ENCODE results near the gene DMPK.
"Not testable (repeated sequence)": the region's sequence is repeated elsewhere in the genome, so short reads cannot be mapped to it uniquely, and the experiment has no call there.

DMPK gene

GRCh38 chr19:45769821-45770191, 12.5 kb downstream of the DMPK start:
- DNase-seq (ENCODE audit: low read depth in 4 of 4, low spot score in 1 of 4): no peak

GRCh38 chr19:45768984-45769782, 13.1 kb downstream of the DMPK start, which contains the start of gene SIX5:
Gene SIX5, minus strand, starts transcription at chr19:45769252. Its CDS starts 408 bp downstream, at chr19:45768844.
- peak; percentile 82 to 96 (median 89) for DNase-seq (ENCODE audit: low read depth in 4 of 4, low spot score in 1 of 4)

GRCh38 chr19:45768655-45768983, 13.7 kb downstream of the DMPK start:
- DNase-seq (ENCODE audit: low read depth in 4 of 4, low spot score in 1 of 4): no peak

- no peak for DNase-seq (ENCODE audit: low read depth in 4 of 4, low spot score in 1 of 4)
Observed at GRCh38 chr19:45767881-45768654, 14.2 kb downstream of the DMPK start.

DNA sequence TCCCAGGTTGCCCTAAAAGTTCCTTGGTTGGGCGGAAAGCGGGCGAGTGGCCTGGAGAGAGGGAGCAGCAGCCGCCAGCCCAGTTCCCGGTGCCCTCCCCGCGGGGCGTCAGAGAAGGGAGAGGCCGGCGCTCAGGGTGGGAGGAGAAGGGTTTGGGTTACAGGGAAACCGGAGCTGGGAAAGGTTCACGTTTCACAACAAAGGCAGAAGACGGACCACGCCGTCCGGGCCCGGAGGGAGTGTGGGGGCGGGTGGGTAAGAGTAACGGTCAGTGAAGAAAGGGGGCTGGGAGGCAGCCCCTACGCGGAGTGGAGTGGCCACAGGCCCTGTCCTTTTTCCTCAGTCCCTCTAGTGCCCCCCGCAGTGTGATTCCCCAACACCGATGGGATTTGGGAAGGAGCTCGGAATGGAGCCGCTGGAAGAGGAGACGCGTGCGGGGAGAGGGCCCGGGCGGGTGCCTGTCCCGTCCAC, 14.8 kb downstream of the DMPK start:
- DNase-seq (ENCODE audit: low read depth in 4 of 4, low spot score in 1 of 4): no peak

- DNase-seq (ENCODE audit: low read depth in 4 of 4, low spot score in 1 of 4): no peak
Observed at GRCh38 chr19:45766869-45767346, 15.4 kb downstream of the DMPK start.

DNA sequence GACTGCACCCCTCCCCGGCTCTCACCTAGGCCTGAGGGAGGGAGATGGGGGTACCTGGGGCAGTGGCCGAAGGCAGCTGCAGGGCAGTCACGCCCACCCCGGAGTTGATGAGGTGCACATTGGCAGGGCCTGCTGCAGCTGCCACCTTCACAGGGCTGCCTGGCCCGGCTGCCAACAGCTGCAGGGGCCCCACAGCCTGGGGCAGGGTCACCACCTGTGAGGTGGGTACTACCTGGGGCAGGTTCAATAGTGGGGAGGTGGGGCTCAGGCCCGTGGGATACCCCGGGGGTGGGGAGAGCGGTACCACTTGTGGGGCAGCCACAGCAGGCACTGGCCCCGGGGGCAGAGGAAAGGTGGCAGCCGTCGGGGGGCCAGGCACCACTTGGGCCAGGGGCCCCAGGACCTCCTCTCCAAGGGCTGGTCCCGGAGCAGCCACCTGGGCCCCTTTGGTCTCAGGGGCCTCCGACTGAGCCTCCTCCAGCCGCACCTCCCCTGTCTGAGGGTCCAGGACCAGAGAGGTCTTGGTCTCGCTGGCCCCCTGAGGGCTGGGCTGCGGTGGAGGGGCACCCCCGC, 15.9 kb downstream of the DMPK start:
- no peak for DNase-seq (ENCODE audit: low read depth in 4 of 4, low spot score in 1 of 4)

- DNase-seq (ENCODE audit: low read depth in 4 of 4, low spot score in 1 of 4): no peak
Observed at GRCh38 chr19:45765702-45766295, 16.5 kb downstream of the DMPK start.

DNA sequence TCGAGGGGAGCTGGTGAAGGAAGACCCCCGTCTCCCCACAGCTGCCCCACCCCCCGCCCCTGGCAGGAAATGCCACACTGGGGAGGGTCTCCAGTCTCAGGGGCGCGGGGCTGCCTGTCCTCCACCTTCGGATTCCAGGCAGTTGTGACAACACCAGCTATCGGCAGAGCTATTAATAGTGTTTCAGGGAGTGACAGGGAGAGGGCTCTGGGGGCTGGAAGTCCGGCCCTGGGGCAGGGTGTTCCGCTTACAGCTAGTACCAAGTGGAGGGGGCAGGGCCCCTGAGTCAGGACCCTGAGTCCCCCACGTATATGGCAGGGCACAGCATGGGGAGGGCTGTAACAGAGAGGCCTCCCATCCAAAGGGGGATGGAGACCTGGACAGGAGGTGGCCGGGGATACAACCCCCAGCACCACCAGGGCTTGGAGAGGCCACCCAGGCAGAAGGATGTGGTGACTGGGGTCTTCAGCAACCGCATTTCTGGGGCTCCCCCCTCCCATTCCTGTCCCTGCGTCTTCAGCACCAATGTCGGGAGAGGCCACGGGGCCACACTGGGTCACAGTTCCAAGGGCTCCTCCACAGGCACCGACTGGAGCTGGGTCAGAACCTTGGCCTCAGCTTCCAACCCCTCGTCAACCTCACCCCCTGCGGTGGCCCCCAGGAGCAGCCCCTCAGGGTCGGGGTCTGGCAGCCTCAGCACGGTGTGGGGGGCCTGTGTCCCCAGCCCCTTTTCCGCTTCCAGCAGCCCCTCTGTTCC, 17.2 kb downstream of the DMPK start:
- DNase-seq (ENCODE audit: low read depth in 4 of 4, low spot score in 1 of 4): no peak

DNA sequence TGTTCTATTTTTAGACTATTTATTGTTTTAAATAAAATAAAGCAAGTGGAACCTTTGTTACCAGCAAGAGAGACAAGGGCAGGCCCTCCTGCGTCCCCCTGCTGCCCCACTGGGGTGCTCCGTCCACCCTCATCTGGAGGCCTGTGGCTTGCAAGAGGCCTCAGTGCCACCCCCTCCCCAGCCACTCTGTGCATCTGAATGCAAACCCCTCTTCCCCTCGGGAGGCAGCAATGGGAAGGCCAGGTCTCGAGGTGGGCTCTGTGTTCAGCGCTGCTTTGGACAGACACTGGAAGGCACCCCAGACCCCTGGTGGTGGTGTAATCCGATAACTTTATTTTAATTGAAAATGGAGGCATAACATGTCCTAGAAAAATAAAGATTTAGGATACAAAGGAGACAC, 17.8 kb downstream of the DMPK start:
- DNase-seq (ENCODE audit: low read depth in 4 of 4, low spot score in 1 of 4): no peak

GRCh38 chr19:45763691-45764294, 18.5 kb downstream of the DMPK start:
- DNase-seq (ENCODE audit: low read depth in 4 of 4, low spot score in 1 of 4): no peak

DNA sequence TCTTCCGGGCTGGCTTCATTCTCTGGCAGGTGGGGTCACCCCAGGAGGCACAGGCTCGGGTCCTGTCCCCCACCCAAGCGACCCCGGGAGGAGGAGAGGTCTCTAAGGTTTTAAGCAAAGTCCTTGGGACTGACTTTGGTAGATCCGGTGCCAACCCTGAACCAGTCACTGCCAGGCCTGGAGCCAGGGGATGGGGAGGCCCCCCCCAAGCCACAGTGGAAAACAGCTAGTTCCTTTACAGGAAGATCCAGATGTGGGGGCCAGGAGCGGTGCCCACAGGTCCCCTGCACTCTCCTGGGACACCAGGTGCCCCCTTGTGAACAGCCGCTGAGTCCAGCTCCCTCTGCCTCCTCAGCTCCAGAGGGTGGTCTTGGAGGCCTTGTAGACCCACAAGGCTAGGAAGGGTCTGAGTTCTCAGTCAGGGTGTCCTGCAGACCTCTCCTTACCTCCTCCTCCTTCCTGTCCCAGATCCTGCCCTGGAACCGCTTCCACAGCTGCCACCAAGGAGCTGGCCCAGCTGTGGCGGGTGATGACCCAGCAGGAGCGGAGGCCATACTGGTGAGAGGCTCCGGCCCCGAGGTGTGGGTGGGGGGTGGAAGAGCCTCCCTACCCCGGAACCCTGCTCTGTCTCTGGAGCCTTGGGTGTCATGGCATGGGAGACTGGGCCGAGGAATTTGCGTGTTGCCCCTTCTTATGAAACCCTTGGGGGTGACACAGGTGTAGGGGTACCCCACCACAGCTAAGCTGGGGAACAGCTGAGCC, 19.2 kb downstream of the DMPK start:
- no peak for DNase-seq (ENCODE audit: low read depth in 4 of 4, low spot score in 1 of 4)

DNA sequence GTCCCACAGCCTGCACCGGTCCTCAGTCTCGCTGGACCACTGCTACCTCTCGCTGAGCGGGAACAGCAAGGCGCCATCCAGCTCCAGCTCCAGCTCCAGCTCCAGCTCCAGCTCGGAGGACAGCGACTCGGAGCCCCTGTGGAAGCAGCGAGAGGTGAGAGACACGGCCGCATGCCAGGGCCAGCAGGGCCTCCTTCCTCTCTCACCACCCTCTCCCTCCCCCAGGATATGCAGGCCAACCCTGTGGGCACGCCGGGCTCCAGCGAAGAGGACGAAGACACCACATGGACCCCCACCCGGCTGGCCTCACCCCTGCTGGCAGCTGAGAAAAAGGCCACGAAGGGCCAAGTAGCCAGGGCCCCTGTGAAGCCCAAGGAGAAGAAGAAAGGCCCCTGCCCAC, 20.6 kb downstream of the DMPK start:
- no peak for DNase-seq (ENCODE audit: low read depth in 4 of 4, low spot score in 1 of 4)

DNA sequence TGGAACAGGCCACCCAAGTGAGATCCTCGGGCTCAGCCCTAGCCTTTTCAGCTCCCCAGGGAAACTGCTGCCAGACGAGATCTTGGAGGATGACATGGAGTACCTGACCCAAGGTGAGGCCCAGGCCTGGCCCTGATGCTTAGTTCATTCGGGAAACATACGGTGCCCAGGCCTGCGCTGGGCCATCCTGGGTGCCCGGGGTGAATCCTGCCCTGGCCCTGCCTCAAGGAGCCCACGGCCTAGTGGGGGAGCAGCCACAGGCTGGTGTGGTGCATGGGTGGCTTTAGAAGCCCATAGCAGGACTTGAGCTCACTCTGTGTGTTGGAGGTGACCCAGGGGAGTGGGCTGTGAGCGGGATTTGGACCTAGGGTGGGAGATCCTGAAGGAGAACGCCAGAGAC, 23.4 kb downstream of the DMPK start:
- DNase-seq (ENCODE audit: low read depth in 4 of 4, low spot score in 1 of 4): no peak

GRCh38 chr19:45757695-45758094, 24.6 kb downstream of the DMPK start:
- DNase-seq (ENCODE audit: low read depth in 4 of 4, low spot score in 1 of 4): no peak

GRCh38 chr19:45754323-45754722, 28.0 kb downstream of the DMPK start:
- DNase-seq (ENCODE audit: low read depth in 4 of 4, low spot score in 1 of 4): no peak

DNA sequence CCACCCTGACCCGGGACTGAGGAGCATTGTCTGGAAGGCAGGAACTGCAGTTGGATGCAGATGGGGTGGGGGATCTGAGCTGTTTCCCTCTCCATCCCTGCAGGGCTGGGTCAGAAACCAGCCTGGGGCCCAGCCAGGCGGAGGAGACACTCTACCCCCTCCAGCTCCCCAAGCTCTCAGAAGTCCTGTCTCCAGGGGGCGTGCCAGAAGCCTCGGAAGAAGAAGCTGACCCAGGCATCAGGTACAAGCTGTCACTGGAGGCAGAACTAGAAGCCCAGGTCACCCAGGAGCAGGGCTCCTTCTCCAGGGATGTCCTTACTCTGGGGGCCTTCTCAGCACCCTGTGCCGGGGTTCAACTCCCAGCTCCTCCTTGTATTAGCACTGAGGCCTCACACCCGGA, 28.7 kb downstream of the DMPK start:
- DNase-seq (ENCODE audit: low read depth in 4 of 4, low spot score in 1 of 4): no peak

GRCh38 chr19:45752639-45753038, 29.7 kb downstream of the DMPK start:
- DNase-seq (ENCODE audit: low read depth in 4 of 4, low spot score in 1 of 4): no peak

DNA sequence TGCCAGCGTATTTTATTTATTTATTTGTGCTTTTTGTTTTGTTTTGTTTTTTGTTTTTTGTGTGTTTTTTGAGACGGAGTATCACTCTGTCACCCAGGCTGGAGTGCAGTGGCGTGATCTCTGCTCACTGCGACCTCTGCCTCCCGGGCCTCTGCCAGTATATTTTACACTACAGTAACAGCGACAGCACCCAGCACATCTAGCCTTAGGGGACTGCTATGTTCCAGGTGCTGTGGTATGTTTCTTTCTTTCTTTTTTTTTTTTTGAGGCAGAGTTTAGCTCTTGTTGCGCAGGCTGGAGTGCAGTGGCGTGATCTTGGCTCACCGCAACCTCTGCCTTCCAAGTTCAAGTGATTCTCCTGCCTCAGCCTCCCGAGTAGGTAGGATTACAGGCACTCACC, 30.8 kb downstream of the DMPK start:
- not testable (repeated sequence) for DNase-seq (ENCODE audit: low read depth in 4 of 4, low spot score in 1 of 4)

GRCh38 chr19:45747513-45747912, 34.8 kb downstream of the DMPK start:
- no peak for DNase-seq (ENCODE audit: low read depth in 4 of 4, low spot score in 1 of 4)
